OCI-LY7 (cell line): Measurements from ENCODE around the gene KRT13. TPM values are rescaled to one million over a fixed set of nuclear protein-coding genes. Genes with fewer than 3 reads are reported as not detected.

Source experiments
- BruUV-seq: library from RNA; stranded (reverse); fragments of 400-500 nt; replicated peaks from 2 replicates; lab custom pipeline; 2021; lab: Mats Ljungman, UMichigan
- CTCF ChIA-PET: fragments of 300-600 bp; sonication (Branson Sonifier 250); formaldehyde crosslinking; loops from one replicate; lab custom pipeline; 2022; ENCODE audit warnings: antibody characterized with exemption; ENCODE audit not compliant: unreplicated experiment; lab: Charles Lee
- POLR2A ChIA-PET: fragments of 300-600 bp; sonication (Branson Sonifier 250); formaldehyde crosslinking; loops from one replicate; lab custom pipeline; 2022; ENCODE audit warnings: antibody characterized with exemption; lab: Charles Lee
- DNase-seq: peaks from one replicate; pipeline ENCODE4 v3.0.0-alpha.2; 2015; ENCODE audit warnings: low spot score
- H2AFZ ChIP-seq: fragments of 200-600 bp; sonication (generic), shearing (Covaris generic); 2 replicates; pipeline ENCODE4 v1.6.1; 2014; ENCODE audit warnings: mild to moderate bottlenecking, antibody characterized with exemption, low read length, moderate library complexity
- H3K27ac ChIP-seq: fragments of 200-600 bp; sonication (generic); 2 replicates; pipeline ENCODE4 v1.5.1; 2014; ENCODE audit warnings: mixed run types, low read depth, mild to moderate bottlenecking, moderate library complexity, low read length, inconsistent platforms; ENCODE audit not compliant: poor library complexity, severe bottlenecking
- H3K36me3 ChIP-seq: fragments of 200-600 bp; sonication (generic); 2 replicates; pipeline ENCODE4 v1.6.1; 2014; ENCODE audit warnings: mild to moderate bottlenecking, antibody characterized with exemption, low read length, moderate library complexity, mixed read lengths; ENCODE audit not compliant: insufficient read depth
- H3K4me1 ChIP-seq: fragments of 200-600 bp; sonication (generic); 2 replicates; pipeline ENCODE4 v1.5.1; 2014; ENCODE audit warnings: mild to moderate bottlenecking, low read length; ENCODE audit not compliant: insufficient read depth, poor library complexity, severe bottlenecking
- H3K4me2 ChIP-seq: fragments of 200-600 bp; sonication (generic); 2 replicates; pipeline ENCODE4 v1.6.1; 2014; ENCODE audit warnings: mild to moderate bottlenecking, low read length
- H3K4me3 ChIP-seq: fragments of 200-600 bp; sonication (generic); 2 replicates; pipeline ENCODE4 v1.5.1; 2014; ENCODE audit warnings: mild to moderate bottlenecking, low read depth, low read length; ENCODE audit not compliant: poor library complexity, severe bottlenecking
- H3K79me2 ChIP-seq: fragments of 200-600 bp; sonication (generic); 2 replicates; pipeline ENCODE4 v1.6.1; 2016; ENCODE audit warnings: low read depth, mild to moderate bottlenecking, low read length, moderate library complexity, mixed read lengths; ENCODE audit not compliant: insufficient read depth
- H3K9me2 ChIP-seq: fragments of 200-600 bp; sonication (generic); 2 replicates; pipeline ENCODE4 v1.6.1; 2016; ENCODE audit warnings: mild to moderate bottlenecking, low read length, mixed read lengths; ENCODE audit not compliant: insufficient read depth
- H3K9me3 ChIP-seq: fragments of 200-600 bp; sonication (generic); 2 replicates; pipeline ENCODE4 v1.6.1; 2014; ENCODE audit warnings: mild to moderate bottlenecking, mixed run types, low read length, mixed read lengths
- H4K20me1 ChIP-seq: fragments of 200-600 bp; sonication (generic); 2 replicates; pipeline ENCODE4 v1.6.1; 2014; ENCODE audit warnings: mild to moderate bottlenecking, antibody characterized with exemption, low read length, moderate library complexity, mixed read lengths; ENCODE audit not compliant: insufficient read depth
- EZH2phosphoT487 ChIP-seq: fragments of 200-600 bp; sonication (generic); IDR thresholded peaks from 2 replicates; pipeline ENCODE4 v1.6.1; 2018; ENCODE audit warnings: low read depth, borderline replicate concordance, mild to moderate bottlenecking, mixed run types, antibody characterized with exemption, low read length, moderate library complexity, mixed read lengths
- intact Hi-C: fragments of 100-400 bp; cut with micrococcal nuclease; formaldehyde crosslinking; loops from one replicate; pipeline ENCODE4 v1.10.0; 2022; ENCODE audit not compliant: unreplicated experiment
- total RNA-seq, 2 experiments: library from RNA; depleted of rRNA in 1 of 2; stranded (reverse); fragments of >200 nt in 1 of 2; shearing (Covaris generic) in 1 of 2; gene quantifications; 2 replicates each; pipeline ENCODE4 v1.2.3, GENCODE V29; 2014 to 2022
- TF ChIP-seq, protein P1 (sequence below): fragments of 200-600 bp; sonication (generic); conservative IDR thresholded peaks from 2 replicates; pipeline ENCODE4 v1.5.1; 2014; ENCODE audit warnings: mild to moderate bottlenecking, antibody characterized with exemption, low read length, moderate library complexity, mixed read lengths

Gene KRT13
- total RNA-seq, 2 experiments from 2014 or later: not detected

DNA sequence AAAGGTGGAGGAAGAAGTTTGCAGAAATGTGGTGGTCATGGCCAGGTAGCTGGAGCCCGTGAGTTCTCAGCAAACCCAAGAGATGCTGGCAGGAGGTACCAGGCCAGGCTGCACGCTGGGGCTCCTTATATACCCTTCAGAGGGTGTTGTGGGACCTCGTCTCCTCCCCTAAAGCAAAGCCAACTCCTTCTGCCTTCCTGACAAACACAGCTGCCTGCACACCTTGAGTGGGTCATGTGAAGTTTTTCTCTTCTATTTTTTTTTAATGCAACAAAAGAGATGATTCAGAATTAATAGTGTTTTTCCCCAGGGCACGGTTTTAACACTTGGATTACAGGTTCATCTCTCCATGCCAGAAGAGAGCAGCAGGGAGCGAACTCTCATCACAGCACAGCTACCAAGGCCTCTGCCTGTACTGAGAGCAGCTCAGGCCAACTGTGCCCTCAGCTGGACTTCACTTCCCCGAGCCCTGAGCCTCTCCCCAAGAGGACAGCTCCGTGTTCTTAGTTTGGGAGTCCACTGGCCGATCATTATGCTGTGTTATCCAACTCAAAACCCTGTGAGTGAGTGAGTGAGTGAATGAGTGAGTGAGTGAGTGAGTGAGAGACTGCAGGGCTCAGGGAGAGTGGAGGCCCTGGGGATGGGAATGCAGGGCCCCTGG, 13.5 kb upstream of the KRT13 start, which contains the start of gene KRT15:
Gene KRT15 (minus strand): TSS at position 102 of the 661 bp plus-strand sequence. CDS start 63 bp downstream, at position 39.
- Histone ChIP-seq H3K27ac (no peak within 1 kb of the TSS), H4K20me1 (no peaks in the 10 kb centered on the region), H3K36me3 (no peaks in the 10 kb centered on the region), H3K4me2 (no peak within 1 kb of the TSS), H3K9me3 (no peaks in the 10 kb centered on the region), H3K9me2 (no peaks in the 10 kb centered on the region), H3K79me2 (no peaks in the 10 kb centered on the region), H3K4me3 (no peak within 1 kb of the TSS), H3K4me1 (no peaks in the 10 kb centered on the region), H2AFZ (no peak within 1 kb of the TSS)
- ChIA-PET CTCF (no interaction called here), POLR2A (interaction anchor here (0.7 kb wide), 1 partner anchor 837 kb away, joined by 3 read pairs; no protein-coding TSS in a partner anchor)
- DNase-seq: no peak
- TF ChIP-seq, protein P1, sequence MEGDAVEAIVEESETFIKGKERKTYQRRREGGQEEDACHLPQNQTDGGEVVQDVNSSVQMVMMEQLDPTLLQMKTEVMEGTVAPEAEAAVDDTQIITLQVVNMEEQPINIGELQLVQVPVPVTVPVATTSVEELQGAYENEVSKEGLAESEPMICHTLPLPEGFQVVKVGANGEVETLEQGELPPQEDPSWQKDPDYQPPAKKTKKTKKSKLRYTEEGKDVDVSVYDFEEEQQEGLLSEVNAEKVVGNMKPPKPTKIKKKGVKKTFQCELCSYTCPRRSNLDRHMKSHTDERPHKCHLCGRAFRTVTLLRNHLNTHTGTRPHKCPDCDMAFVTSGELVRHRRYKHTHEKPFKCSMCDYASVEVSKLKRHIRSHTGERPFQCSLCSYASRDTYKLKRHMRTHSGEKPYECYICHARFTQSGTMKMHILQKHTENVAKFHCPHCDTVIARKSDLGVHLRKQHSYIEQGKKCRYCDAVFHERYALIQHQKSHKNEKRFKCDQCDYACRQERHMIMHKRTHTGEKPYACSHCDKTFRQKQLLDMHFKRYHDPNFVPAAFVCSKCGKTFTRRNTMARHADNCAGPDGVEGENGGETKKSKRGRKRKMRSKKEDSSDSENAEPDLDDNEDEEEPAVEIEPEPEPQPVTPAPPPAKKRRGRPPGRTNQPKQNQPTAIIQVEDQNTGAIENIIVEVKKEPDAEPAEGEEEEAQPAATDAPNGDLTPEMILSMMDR: no peak
- BruUV-seq: no TSS peak
- intact Hi-C loops: no loop called here

DNA sequence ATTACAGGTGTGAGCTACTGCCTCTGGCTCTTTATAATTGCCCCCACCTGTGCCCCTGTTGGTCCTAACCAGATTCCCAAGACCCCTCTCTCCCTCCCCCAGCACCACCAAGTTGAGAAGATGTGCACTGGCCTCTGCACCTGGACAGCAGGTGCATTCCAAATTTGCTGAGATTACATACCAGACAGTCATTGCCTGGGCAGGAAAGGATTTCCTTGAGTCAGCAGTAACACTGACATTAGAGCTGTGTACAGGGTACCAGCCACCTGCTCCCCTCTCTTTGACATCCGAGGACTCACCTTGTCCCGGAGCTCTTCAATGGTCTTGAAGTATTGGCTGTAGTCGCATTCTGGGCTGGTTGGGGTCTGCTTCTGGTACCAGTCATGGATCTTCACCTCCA, 12.6 kb upstream of the KRT13 start:
- Histone ChIP-seq H3K36me3 (no peaks in the 10 kb centered on the region), H3K4me2 (no peak overlapping the region), H3K27ac (no peak overlapping the region), H3K4me3 (no peak overlapping the region), H3K4me1 (no peaks in the 10 kb centered on the region), H3K79me2 (no peaks in the 10 kb centered on the region), H2AFZ (no peak overlapping the region), H3K9me3 (no peaks in the 10 kb centered on the region), H3K9me2 (no peaks in the 10 kb centered on the region), H4K20me1 (no peaks in the 10 kb centered on the region)
- BruUV-seq: no TSS peak
- intact Hi-C loops: no loop called here
- no peak for TF ChIP-seq EZH2phosphoT487
- TF ChIP-seq, protein P1: no peak
- ChIA-PET POLR2A (no interaction called here), CTCF (no interaction called here)
- no peak for DNase-seq

DNA sequence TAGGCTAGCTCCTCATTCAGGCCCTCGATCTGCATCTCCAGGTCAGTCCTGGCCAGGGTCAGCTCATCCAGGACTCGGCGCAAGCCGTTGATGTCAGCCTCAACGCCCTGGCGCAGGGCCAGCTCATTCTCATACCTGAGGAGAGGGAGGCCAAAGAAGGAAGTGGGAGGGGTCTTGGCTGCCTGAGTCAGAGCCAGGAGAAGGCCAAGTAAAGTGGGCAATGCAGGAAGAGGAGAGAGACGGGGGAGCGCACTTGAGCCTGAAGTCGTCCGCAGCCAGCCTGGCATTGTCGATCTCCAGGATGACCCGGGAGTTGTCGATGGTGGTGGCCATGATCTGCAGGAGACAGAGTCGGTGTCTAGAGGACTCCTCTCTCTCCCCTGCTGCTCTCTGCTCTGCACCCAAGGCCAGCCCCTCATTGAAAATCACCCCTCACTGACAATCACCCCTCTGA, 11.4 kb upstream of the KRT13 start:
- Histone ChIP-seq H3K9me3 (no peaks in the 10 kb centered on the region), H3K79me2 (no peaks in the 10 kb centered on the region), H3K4me1 (no peaks in the 10 kb centered on the region), H3K9me2 (no peaks in the 10 kb centered on the region), H3K36me3 (no peaks in the 10 kb centered on the region), H3K4me3 (no peak overlapping the region), H4K20me1 (no peaks in the 10 kb centered on the region), H3K27ac (no peak overlapping the region), H2AFZ (no peak overlapping the region), H3K4me2 (no peak overlapping the region)
- BruUV-seq: no TSS peak
- ChIA-PET CTCF (no interaction called here), POLR2A (no interaction called here)
- no peak for DNase-seq
- intact Hi-C loops: no loop called here
- no peak for TF ChIP-seq EZH2phosphoT487
- TF ChIP-seq, protein P1: no peak
